SK-N-SH treated with all-trans-retinoic acid at 6 μM for 48 hours (cell line): ENCODE results near the gene ATP2B1.

Source experiments
- ARNTL ChIP-seq: fragments of 450-650 bp; formaldehyde crosslinking; IDR thresholded peaks from 2 replicates; pipeline ENCODE4 v1.5.0; 2020; ENCODE audit warnings: low read depth, mild to moderate bottlenecking, moderate library complexity, borderline replicate concordance
- RARB ChIP-seq: fragments of 250-450 bp; sonication (Bioruptor Pico); IDR thresholded peaks from 2 replicates; pipeline ENCODE4 v1.8.0; 2021; ENCODE audit warnings: mild to moderate bottlenecking, moderate library complexity
- TCF4 ChIP-seq: fragments of 250-450 bp; sonication (Bioruptor Pico); IDR thresholded peaks from 2 replicates; pipeline ENCODE4 v1.8.0; 2021; ENCODE audit warnings: mild to moderate bottlenecking, moderate library complexity, borderline replicate concordance
- TOX ChIP-seq: fragments of 250-450 bp; sonication (Bioruptor Pico); IDR thresholded peaks from 2 replicates; pipeline ENCODE4 v1.8.0; 2021; ENCODE audit warnings: mild to moderate bottlenecking, moderate library complexity, borderline replicate concordance
- ZFP3 ChIP-seq: fragments of 250-450 bp; sonication (Bioruptor Pico); IDR thresholded peaks from 2 replicates; pipeline ENCODE4 v1.5.0; 2020; ENCODE audit warnings: mild to moderate bottlenecking, moderate library complexity
- ZNF8 ChIP-seq: fragments of 450-650 bp; formaldehyde crosslinking; IDR thresholded peaks from 2 replicates; pipeline ENCODE4 v1.5.0; 2020; ENCODE audit warnings: mild to moderate bottlenecking, moderate library complexity
- TF ChIP-seq, protein P1 (sequence below): fragments of 250-450 bp; sonication (Bioruptor Pico); IDR thresholded peaks from 2 replicates; pipeline ENCODE4 v1.8.0; 2020; ENCODE audit warnings: mild to moderate bottlenecking, moderate library complexity, borderline replicate concordance
- TF ChIP-seq, protein P2 (sequence below): fragments of 250-450 bp; sonication (Bioruptor Pico); IDR thresholded peaks from 2 replicates; pipeline ENCODE4 v1.5.0; 2020; ENCODE audit warnings: mild to moderate bottlenecking, moderate library complexity
- TF ChIP-seq, protein P3 (sequence below): fragments of 250-450 bp; sonication (Bioruptor Pico); IDR thresholded peaks from 2 replicates; pipeline ENCODE4 v1.8.0; 2021; ENCODE audit warnings: low read depth, mild to moderate bottlenecking, moderate library complexity, borderline replicate concordance

DNA sequence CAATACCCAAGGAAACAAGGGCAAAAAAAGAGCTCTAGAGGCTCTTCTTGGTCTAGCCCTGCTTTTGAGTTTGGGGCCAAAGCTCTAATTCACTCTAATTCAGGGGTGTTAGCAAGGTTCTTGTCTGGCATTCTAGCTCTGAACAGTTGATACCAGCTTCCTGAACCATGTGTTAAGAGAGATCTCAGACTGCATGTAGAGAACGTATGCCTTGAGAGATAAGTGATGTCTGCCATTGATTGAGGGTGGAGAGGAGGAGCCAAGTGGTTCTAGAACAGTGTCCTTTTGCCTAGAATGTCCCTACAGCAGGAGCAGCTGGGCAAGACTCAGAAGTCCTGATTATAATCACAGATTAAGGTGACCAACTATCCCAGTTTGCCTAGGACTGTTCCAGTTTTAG is 164.6 kb downstream of the ATP2B1 start:
- TF ChIP-seq ARNTL (CRISPR knock-in tag), result no peak
- TF ChIP-seq, protein P1, sequence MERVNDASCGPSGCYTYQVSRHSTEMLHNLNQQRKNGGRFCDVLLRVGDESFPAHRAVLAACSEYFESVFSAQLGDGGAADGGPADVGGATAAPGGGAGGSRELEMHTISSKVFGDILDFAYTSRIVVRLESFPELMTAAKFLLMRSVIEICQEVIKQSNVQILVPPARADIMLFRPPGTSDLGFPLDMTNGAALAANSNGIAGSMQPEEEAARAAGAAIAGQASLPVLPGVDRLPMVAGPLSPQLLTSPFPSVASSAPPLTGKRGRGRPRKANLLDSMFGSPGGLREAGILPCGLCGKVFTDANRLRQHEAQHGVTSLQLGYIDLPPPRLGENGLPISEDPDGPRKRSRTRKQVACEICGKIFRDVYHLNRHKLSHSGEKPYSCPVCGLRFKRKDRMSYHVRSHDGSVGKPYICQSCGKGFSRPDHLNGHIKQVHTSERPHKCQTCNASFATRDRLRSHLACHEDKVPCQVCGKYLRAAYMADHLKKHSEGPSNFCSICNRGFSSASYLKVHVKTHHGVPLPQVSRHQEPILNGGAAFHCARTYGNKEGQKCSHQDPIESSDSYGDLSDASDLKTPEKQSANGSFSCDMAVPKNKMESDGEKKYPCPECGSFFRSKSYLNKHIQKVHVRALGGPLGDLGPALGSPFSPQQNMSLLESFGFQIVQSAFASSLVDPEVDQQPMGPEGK (CRISPR knock-in tag), result no peak
- TF ChIP-seq TCF4 (CRISPR knock-in tag), result no peak
- TF ChIP-seq, protein P2, sequence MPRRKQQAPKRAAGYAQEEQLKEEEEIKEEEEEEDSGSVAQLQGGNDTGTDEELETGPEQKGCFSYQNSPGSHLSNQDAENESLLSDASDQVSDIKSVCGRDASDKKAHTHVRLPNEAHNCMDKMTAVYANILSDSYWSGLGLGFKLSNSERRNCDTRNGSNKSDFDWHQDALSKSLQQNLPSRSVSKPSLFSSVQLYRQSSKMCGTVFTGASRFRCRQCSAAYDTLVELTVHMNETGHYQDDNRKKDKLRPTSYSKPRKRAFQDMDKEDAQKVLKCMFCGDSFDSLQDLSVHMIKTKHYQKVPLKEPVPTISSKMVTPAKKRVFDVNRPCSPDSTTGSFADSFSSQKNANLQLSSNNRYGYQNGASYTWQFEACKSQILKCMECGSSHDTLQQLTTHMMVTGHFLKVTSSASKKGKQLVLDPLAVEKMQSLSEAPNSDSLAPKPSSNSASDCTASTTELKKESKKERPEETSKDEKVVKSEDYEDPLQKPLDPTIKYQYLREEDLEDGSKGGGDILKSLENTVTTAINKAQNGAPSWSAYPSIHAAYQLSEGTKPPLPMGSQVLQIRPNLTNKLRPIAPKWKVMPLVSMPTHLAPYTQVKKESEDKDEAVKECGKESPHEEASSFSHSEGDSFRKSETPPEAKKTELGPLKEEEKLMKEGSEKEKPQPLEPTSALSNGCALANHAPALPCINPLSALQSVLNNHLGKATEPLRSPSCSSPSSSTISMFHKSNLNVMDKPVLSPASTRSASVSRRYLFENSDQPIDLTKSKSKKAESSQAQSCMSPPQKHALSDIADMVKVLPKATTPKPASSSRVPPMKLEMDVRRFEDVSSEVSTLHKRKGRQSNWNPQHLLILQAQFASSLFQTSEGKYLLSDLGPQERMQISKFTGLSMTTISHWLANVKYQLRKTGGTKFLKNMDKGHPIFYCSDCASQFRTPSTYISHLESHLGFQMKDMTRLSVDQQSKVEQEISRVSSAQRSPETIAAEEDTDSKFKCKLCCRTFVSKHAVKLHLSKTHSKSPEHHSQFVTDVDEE (CRISPR knock-in tag), result no peak
- TF ChIP-seq TOX, result no peak
- TF ChIP-seq ZFP3 (CRISPR knock-in tag), result no peak
- TF ChIP-seq ZNF8 (CRISPR knock-in tag), result no peak
- TF ChIP-seq, protein P3, sequence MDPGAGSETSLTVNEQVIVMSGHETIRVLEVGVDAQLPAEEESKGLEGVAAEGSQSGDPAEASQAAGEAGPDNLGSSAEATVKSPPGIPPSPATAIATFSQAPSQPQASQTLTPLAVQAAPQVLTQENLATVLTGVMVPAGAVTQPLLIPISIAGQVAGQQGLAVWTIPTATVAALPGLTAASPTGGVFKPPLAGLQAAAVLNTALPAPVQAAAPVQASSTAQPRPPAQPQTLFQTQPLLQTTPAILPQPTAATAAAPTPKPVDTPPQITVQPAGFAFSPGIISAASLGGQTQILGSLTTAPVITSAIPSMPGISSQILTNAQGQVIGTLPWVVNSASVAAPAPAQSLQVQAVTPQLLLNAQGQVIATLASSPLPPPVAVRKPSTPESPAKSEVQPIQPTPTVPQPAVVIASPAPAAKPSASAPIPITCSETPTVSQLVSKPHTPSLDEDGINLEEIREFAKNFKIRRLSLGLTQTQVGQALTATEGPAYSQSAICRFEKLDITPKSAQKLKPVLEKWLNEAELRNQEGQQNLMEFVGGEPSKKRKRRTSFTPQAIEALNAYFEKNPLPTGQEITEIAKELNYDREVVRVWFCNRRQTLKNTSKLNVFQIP (CRISPR knock-in tag), result no peak
- no peak for TF ChIP-seq RARB (CRISPR knock-in tag)
